GM12865 (cell line): Measurements from ENCODE around the gene LSM8.
A peak's percentile ranks its signal among the peaks of the same experiment; 100 is the strongest.
"Not testable (repeated sequence)": the region's sequence is repeated elsewhere in the genome, so short reads cannot be mapped to it uniquely, and the experiment has no call there.

Experiments
- DNase-seq: peaks from one replicate; pipeline ENCODE4 v3.0.0; 2010; ENCODE audit warnings: low read depth
- H3K4me3 ChIP-seq: 2 replicates; pipeline ENCODE4 v1.5.1; 2011; ENCODE audit warnings: mild to moderate bottlenecking, low read depth, low read length, control low read depth
- TF ChIP-seq, protein P1 (sequence below): IDR thresholded peaks from 2 replicates; pipeline ENCODE4 v1.5.1; 2011; ENCODE audit warnings: low read length, control low read depth, low read depth, inconsistent platforms; ENCODE audit not compliant: insufficient read depth; ENCODE audit errors: missing control alignments

Gene LSM8

DNA sequence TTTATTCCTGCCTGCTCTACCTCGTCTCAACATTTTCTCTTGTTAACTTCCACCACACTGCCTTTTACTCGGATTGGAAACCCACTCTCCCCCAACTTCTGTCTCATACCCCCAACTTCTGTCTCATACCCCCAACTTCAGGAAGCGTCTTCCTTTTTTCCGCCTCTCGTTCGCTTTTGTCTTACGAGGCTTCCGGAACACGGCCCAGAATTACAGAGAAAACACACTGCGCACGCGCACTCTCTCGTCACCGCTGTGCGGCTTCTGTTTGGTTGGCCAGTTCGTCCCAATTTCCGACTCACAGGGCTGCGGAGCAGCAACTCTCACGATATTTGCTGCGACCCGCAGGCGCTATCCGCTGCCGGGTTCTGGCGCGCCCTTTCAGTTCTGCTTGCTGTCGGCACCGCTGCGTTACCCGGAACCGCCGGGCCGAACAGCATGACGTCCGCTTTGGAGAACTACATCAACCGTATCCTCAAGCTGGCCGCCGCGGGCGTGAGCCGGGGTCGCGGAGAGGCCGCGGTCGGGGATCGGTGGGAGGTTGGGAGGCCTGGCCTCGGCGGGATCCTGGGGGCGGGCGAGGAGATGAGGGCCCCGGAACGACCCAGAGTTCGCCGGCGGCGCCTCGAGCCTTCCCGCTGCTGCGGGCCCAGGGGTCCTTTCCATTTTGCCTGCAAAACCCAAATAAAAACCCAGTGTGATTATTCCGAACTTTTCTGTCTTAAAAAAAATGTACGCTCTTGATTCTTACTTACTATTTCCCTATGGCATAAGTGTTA is at the start of gene LSM8:
LSM8 (plus strand) TSS at position 379 of the 779 bp plus-strand sequence; CDS start at position 439, 60 bp downstream.
- peak; percentile 99 for DNase-seq
- H3K4me3 ChIP-seq, result peak within 1 kb of the TSS; percentile 92
- TF ChIP-seq, protein P1, sequence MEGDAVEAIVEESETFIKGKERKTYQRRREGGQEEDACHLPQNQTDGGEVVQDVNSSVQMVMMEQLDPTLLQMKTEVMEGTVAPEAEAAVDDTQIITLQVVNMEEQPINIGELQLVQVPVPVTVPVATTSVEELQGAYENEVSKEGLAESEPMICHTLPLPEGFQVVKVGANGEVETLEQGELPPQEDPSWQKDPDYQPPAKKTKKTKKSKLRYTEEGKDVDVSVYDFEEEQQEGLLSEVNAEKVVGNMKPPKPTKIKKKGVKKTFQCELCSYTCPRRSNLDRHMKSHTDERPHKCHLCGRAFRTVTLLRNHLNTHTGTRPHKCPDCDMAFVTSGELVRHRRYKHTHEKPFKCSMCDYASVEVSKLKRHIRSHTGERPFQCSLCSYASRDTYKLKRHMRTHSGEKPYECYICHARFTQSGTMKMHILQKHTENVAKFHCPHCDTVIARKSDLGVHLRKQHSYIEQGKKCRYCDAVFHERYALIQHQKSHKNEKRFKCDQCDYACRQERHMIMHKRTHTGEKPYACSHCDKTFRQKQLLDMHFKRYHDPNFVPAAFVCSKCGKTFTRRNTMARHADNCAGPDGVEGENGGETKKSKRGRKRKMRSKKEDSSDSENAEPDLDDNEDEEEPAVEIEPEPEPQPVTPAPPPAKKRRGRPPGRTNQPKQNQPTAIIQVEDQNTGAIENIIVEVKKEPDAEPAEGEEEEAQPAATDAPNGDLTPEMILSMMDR, result no peak

DNA sequence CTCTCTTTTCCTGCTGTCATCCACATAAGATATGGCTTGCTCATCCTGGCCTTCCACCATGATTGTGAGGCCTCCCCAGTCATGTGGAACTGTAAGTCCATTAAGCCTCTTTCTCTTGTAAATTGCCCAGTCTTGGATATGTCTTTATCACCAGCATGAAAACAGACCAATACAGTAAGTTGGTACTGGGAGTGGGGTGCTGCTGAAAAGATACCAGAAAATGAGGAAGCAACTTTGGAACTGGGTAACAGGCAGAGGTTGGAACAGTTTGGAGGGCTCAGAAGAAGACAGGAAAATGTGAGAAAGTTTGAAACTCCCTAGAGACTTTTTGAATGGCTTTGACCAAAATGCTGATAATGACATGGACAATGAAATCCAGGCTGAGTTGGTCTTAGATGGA is 49.5 kb upstream of the LSM8 start:
- H3K4me3 ChIP-seq, result not testable (repeated sequence)

GRCh38 chr7:118140468-118140867 is 43.5 kb upstream of the LSM8 start:
- no peak overlapping the region for H3K4me3 ChIP-seq
- DNase-seq, result no peak
- TF ChIP-seq, protein P1, result no peak

More for the DNA sequence above, 49.5 kb upstream of the LSM8 start:
- not testable (repeated sequence) for DNase-seq

DNA sequence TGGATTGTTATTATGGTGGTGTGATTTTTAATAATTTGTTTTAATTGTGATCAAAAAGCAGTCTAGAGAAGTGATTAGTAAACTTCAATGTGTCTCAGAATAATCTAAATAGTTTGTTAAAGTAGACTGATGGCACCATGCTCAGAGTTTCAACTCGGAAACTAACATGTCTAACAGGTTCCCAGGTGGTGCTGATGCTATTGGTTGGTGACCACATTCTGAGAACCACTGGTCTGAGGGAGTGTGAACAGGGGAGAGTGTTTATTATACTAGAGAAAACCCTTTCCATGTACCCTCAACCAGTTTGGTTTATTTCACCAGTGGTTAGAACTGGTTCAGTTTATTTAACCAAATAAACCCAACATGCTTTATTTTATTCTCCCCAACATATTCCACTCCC is 42.0 kb upstream of the LSM8 start:
- no peak for DNase-seq
- no peak overlapping the region for H3K4me3 ChIP-seq
- TF ChIP-seq, protein P1, result no peak

DNA sequence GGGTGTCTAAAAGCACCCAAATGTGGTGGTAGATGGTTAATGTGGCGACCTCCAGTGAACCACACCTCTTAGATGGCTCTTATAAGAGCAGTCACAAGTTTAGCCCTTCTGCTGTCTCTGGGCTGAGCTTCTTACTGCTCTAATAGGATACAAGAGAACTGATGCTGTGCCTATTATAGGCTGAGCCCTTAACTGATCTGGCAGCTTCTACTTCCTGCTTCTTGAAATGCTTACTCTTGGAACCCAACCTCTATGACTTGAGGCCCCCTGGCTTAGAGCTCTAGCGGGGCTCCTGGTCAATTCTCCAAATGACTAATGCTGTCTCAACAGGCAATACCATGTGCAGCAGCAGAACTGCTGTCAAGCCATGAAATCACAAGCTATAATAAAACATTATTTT is 35.0 kb upstream of the LSM8 start:
- DNase-seq, result peak; percentile 3
- H3K4me3 ChIP-seq, result no peak overlapping the region
- TF ChIP-seq, protein P1, result no peak

GRCh38 chr7:118149394-118149793 is 34.6 kb upstream of the LSM8 start:
- H3K4me3 ChIP-seq, result no peak overlapping the region
- TF ChIP-seq, protein P1, result no peak
- DNase-seq, result no peak

GRCh38 chr7:118151671-118152070 is 32.3 kb upstream of the LSM8 start:
- DNase-seq, result no peak
- H3K4me3 ChIP-seq, result no peak overlapping the region
- TF ChIP-seq, protein P1, result no peak
